Mammary epithelial cell (primary cell): Measurements from ENCODE around the gene GPR137B.
"Not testable (repeated sequence)": the region's sequence is repeated elsewhere in the genome, so short reads cannot be mapped to it uniquely, and the experiment has no call there.

Experiments
- CTCF ChIP-seq, 2 donors: IDR thresholded peaks in 1 of 2; conservative IDR thresholded peaks in 1 of 2; 2 replicates each; pipeline ENCODE4 v1.5.1; 2011 to 2012; ENCODE audit warnings: inconsistent platforms in 2 of 2, low read length in 2 of 2, mild to moderate bottlenecking in 2 of 2, control low read depth in 1 of 2, low read depth in 1 of 2; ENCODE audit not compliant: insufficient read depth in 1 of 2; ENCODE audit errors: extremely low read depth in 1 of 2
- EZH2 ChIP-seq: IDR thresholded peaks from 2 replicates; pipeline ENCODE4 v1.6.1; 2012; ENCODE audit warnings: low read length, inconsistent platforms, borderline replicate concordance

- TF ChIP-seq EZH2; CTCF (conservative IDR thresholded peaks at IDR 0.05 in 1 of 2, IDR thresholded peaks at IDR 0.05 in 1 of 2; ENCODE audit: extremely low read depth in 1 of 2, insufficient read depth in 1 of 2, low read depth in 1 of 2, low read length in 2 of 2): not testable (repeated sequence)
Observed at GRCh38 chr1:236158072-236158471, 15.7 kb downstream of the GPR137B start.
